Measurements from ENCODE around the gene RAB44.
"Not testable (repeated sequence)": the region's sequence is repeated elsewhere in the genome, so short reads cannot be mapped to it uniquely, and the experiment has no call there.

RAB44 gene

GRCh38 chr6:36717231-36717825 lies 19.7 kb downstream of the RAB44 start:
- no peak for FAIRE-seq

DNA sequence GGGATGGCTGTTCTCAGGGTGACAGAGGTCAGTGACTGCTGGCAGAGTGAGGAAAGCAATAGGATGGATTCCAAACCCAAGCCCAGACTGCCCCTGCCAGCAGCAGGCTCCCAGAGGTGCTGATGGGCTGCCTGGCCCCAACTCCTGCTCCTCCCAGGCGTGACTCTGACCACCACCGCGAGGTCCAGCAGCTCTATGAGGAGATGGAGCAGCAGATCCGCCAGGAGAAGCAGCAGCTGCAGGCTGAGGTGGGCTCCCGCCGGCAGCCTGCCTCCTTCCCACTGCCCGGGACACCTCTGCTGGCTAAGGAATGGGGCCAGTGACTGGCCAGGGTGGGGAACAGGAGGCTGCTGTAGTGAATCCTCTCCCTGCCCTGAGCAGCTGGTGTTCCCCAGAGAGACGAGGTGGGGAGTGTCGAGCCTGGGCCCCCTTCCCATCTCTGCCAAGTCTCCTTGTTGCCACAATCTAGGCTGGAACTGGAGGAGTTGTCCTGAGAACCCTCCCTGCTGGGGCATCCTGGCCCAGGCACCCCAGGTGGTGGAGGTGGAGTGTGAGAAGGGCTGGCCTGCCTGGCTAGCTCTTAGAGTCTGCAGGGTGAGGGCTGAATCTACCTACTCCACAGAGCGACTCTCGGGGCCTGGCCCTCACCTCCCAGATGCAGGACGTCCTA lies 20.4 kb downstream of the RAB44 start:
- no peak for FAIRE-seq

DNA sequence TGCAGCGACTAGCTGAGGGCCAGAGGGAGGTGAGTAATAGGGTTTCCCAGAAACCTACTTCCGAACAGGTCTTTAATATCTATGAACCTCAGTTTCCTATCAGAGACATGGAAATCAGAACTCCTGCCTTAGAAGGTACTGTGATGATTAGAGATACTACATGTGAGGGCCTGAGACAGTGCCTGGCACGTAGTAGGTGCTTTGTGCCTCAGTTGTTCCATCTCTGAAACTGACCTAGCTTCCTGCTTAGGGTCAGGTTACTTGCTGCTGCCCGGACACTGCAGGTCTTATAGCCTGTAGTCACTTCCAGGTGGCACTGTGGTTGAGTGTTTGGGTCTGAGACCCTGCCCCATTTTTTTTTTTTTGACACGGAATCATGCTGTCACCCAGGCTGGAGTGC lies 20.9 kb downstream of the RAB44 start:
- FAIRE-seq: no peak

GRCh38 chr6:36719126-36719525 lies 21.5 kb downstream of the RAB44 start:
- no peak for FAIRE-seq

DNA sequence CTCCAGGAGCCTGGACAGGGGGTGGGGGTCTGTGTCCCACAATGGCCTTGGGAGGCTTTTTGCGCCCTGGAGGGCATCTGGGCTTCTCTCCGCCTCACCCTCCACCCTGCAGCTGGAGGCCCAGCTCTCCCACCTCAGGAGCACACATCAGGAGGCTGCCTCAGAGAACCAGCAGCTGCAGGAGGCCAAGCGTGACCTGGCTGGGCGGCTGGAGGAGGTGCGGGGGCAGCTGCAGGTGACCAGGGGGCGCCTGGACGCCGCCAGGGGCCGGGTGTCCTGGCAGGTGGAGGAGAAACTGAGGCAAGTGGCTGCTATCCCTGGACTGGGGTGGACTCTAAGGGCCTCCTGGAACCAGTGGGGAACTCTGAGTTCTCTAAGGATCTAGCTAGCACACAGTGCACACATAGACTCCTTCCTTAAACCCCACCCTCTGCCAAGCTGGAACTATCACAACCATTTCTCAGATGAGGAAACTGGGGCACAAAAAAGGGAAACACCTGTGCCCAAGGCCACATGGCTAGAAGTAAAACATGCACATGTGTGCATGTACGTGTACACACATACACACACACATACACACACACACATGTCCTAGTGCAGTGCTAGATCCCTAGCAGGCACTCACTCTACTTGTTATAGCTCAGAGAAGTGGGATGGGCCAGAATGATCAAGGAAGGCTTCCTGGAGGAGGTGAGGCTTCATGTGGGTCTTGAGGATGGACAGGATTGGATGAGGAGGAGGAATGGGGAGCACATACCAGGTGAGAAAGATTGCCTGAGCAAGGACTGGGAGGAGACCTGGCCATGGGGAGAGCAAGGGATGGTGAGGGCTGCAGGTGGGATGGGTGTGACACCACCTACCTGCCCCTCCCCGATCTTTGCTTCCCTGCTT lies 22.9 kb downstream of the RAB44 start:
- no peak for FAIRE-seq

- no peak for FAIRE-seq
Measured at GRCh38 chr6:36721369-36722140, 23.9 kb downstream of the RAB44 start.

GRCh38 chr6:36722365-36722764 lies 24.7 kb downstream of the RAB44 start:
- no peak for FAIRE-seq

DNA sequence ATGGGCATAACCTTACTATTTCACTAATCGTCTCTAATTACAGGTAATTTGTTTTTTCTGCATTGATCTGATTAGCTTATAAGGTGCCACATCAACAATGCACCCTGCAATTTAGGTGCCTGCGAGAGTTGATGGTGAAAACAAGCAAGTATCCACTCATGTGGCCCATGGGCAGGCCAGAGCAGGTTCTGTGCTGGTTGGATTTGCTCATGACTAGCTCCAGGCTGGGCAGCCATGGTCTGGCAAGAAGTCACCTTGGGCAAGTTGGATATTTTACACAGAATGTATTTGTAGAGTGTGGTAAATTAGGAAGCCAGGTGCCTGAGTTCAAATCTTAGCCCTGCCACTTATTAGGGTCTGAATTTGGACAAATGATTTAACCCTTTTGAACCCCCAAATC lies 25.3 kb downstream of the RAB44 start:
- no peak for FAIRE-seq

DNA sequence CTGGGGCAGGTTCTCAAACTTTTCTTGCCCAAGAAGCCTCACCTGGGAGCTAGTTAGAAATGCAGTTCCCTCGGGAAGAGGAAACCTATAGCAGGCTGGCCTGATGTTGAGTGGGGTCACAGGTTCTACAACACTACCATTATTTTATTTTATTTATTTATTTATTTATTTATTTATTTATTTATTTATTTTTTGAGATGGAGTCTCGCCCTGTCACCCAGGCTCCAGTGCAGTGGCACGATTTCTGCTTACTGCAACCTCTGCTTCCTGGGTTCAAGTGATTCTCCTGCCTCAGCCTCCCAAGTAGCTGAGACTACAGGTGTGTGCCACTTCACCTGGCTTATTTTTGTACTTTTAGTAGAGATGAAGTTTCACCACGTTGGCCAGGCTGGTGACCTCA lies 26.4 kb downstream of the RAB44 start:
- not testable (repeated sequence) for FAIRE-seq

- no peak for FAIRE-seq
Measured at GRCh38 chr6:36724514-36725390, 27.1 kb downstream of the RAB44 start.

- no peak for FAIRE-seq
Measured at GRCh38 chr6:36725581-36725980, 28.0 kb downstream of the RAB44 start.

GRCh38 chr6:36727505-36728021 lies 29.9 kb downstream of the RAB44 start:
- no peak for FAIRE-seq

GRCh38 chr6:36728289-36729160 lies 30.9 kb downstream of the RAB44 start:
- FAIRE-seq: no peak

DNA sequence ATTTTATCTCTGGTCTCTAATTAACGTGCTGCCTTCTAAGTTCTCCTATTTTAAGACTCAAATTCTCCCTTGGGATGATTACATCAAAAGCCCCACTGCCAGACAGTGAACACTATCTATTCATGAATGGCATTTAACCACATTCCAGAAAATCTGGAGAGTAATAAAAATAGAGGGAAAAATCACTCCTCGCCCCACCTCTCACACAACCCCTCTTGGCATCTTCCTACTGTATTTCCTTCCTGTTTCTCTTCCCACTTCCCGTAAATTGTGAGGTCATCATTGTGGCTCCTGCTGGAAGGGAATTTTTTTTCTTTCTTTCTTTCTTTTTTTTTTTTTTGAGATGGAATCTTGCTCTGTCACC lies 31.5 kb downstream of the RAB44 start:
- FAIRE-seq: no peak

DNA sequence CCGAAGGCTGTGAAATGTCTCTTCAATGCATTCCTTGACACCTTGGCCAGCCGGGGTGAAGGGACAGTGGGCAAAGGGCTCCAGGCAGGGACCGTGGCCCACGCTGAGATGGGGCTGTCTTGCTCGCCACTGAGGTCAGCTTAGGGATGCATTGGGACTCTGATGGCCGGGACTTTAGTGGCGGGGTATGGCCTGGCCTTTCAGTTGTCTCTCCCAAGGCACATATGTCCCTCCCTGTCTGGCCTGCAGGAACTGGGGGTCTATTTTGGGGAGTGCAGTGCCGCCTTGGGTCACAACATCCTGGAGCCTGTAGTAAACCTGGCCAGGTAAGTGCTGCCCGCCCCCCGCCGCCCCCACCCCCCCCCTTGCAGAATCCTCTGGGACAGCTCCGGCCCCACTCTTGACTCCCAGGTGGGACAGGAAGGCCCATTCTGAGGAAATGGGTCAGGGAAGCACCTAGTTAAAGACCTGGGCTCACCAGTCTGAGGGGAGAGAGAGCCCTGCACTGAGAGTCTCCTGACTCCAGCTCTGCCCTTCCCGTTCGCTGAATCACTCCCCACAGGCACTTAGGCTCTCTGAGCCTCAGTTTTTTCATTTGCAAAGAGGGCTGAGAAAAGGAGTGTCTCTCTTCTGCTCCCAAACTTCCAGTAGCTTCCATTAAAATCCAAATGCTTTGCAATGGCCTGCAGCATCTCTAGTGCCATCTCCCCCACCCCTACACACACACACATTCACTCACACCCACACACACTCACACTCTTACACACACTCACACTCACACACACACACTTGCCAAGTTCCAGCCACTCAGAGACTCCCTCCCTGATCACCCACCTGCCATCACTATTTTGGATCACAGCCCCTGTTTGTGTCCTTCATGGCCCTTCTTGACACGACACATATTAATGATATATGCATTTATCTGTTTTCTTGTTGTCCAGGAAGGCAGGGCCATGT lies 33.1 kb downstream of the RAB44 start:
- FAIRE-seq: no peak

DNA sequence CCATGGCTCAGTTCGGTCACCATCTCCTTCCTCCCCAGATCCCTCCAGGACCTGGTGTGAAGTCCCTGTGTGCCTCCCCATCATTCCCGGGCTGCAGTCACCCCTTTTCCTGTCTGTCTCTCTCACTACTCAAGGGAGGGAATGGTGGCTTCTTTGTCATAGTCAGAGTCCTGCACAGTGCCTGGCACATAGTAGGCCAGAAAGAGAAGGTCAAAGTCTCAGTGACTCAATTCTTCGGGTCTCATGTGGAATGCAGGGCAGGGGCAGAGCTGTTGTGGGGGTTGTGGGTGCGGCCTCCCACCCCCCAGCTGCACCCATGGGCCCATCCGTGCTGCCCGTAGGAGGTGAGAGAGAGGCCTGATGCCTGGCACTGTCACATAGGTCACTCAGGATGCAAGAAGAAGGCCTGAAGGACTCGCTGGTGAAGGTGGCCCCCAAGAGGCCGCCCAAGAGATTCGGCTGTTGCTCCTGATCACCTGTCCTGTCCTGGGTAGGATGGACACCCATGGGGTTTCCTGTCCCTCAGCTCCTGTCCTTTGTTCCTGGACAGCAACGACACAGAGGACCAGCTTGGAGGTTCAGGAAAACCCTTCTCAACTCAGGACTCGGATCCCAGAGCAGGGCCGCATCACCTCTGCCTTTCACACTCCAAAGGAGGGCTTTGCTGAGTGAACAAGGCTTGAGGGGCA lies 34.1 kb downstream of the RAB44 start:
- no peak for FAIRE-seq

GRCh38 chr6:36733300-36733699 lies 35.7 kb downstream of the RAB44 start:
- FAIRE-seq: no peak

- FAIRE-seq: no peak
Measured at GRCh38 chr6:36734486-36735060, 36.9 kb downstream of the RAB44 start.
